Measurements from ENCODE around the gene EIF5A.

EIF5A gene

DNA sequence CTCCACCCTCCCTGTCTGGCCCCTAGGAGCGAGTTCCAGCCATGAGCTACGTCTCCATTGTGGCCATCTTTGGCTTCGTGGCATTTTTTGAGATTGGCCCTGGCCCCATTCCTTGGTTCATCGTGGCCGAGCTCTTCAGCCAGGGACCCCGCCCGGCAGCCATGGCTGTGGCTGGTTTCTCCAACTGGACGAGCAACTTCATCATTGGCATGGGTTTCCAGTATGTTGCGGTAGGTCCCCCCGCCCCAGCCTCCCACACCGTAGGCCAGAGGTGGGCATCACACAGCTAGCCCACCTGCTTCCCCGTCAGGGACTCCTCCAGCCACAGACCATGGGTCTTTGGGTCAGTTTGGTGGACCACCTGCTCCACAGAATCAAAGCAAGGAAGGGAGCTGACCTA, 21.7 kb upstream of the EIF5A start:
- no peak for ATAC-seq

DNA sequence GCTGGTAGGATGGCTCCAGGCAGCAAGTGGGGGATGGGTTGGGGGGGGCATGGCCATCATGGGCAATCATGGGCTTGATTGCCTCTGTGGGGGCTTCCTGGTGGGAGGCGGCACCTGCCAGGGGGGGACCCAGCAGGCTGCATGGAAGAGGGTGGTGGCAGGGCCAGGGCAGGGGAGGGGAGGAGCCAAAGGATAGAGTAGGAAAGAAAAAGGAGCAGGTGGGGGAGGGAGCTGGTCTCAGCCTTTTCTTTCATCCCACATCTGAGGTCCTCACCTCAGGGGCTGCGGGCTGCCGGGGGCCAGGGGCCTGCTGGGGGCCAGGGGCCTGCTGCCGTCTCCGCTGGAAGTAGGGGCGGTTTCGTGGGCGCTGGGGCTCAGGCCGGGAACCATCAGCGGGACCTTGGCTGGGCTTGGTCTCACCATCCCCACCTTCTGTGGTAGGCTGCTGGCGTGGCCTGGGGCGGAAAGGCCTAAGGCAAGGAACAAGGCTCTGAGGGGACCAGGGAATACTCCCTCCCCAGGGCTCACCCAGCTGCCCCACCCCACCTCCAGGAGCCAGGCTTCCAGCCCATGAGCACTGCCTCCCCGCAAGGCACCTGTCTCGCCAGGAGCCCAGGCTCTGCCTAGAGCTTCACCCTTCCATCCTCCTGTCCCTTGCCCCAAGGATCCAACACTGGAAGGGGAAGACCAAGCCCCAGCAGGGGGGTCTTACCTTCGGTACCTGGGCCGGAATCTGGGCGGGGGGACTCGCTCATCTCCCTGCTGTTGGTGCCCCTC, 18.0 kb upstream of the EIF5A start:
- ATAC-seq: no peak

DNA sequence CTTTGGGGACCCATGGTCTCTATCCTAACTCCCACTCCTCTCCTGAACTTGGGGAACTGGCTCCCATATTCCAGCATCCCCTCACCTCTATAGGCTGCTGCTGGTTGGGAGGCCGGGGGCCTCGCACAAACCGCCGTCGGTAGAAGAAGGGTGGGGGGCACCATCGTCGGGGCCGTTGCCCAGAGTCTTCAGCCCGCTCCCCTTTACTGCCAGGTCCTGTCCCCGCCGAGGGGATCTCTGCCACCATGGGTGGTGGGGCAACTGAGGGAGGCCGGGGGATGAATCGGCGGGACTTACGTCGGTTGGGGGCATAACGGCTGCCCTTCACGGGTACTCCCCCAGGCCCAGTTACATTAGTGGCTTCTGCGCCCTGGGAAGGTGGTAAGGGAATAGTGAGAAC, 17.3 kb upstream of the EIF5A start:
- ATAC-seq: no peak

DNA sequence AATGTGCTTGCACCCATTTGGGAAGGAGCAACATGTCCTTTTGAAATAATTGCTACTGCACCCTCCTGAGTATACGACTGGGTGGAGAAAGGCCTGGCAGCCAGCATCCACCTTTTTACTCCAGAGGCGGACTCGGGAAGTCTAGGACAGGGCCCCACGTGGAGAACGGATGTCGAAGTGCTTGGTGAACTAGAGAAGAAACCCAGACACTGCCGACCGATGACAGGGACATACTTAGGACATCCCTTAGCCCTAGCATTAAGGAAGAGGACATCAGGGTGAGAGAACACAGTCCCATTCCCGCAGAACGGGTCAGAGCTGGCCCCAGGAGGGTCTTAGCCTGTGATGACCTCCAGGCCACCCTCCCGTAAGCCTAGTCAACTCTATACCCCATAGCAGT, 16.7 kb upstream of the EIF5A start:
- ATAC-seq: no peak

DNA sequence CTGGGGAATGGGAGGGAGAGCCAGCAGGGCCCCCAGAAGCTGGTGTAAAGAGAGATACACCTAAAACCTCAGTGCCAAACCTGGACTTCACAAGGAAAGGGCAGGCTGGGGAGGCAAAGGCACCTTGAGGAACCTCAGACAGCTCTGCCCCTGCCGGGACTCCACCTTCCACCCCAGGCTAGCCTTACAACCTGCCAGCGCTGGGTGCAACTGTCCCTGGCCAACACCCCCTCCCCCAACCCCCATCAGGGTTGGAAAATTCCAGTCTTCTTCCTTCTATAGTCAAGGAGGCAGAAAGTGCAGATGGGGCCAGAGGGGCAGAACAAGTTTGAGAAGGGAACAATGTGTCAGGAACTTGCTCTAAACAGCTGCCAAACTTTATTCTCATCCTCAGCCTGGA, 15.2 kb upstream of the EIF5A start:
- no peak for ATAC-seq

DNA sequence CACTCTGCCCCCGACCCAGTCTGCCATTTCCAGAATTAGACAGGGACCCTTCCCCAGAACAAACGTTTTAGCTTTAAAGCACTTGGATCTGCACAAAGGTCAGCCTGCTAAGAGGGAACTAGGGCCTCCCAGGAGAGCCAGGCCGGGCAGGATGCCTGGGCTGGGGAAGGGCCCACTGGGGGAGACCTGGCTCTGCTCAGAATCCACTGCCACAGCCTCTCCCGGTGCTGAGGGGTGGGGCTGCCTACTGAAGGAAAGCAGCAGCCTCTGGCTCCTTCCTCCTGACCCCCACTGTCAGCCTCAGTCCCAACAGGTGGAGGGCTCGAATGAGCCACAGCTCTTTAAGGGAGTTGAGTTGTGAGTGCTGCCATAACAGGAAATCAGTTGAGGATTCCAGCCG, 14.7 kb upstream of the EIF5A start:
- no peak for ATAC-seq

DNA sequence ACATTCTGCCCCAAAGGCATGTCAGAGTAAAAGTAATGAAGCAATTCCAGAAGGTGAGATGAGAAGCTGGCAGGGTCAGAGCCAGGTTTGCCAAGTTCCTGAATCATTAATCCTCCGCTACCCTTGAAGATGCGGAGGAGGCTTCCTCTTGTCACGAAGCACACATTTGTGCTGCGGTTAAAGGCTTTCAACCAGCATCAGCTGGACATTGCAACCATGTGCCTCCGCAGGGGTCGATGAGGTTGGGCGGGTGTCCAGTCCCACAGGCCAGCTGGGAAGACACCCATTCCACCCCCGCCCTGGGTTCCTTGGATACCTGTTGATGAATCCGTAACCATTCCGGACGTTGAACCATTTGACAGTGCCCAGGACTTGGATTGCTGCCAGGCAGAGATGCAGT, 14.3 kb upstream of the EIF5A start:
- ATAC-seq: no peak

DNA sequence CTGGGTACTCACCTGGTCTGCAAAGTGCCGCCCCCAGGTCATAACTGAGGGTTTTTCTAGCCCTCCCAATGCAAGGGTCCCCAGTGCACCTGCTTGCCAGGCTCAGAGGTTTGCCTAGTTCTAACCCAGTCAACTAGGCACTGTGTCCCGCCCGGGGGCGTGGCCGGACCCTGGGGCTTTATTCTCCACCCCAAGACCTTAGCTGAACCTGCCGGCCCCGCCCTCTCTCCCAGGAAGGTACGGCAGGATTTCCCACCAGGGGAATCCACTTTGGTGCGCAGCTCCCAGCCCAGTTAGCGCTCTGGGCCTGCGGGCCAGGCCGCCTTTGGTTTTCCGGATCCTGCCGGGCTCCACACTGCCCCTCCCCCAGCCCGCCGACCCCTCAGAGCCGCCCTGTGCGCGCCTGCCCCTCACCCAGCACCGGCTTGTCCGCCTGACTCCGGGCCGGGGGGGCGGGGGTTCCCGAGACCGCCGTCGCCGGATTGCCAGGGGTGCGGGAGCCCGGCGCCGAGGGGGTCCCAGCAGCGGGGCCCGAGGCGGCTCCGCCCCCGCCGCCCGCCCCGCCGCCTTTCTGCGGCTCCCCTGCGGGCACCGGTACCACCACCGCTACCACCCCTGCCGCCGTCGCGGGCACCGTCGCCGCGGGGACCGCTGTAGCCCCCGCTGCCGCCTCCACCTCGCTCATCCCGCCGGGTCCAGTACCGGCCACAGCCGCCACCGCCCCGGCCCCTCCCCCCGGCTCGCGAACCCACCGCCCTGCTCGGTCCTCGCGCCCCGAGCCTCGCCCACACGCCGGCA, 13.4 kb upstream of the EIF5A start:
- no peak for ATAC-seq

DNA sequence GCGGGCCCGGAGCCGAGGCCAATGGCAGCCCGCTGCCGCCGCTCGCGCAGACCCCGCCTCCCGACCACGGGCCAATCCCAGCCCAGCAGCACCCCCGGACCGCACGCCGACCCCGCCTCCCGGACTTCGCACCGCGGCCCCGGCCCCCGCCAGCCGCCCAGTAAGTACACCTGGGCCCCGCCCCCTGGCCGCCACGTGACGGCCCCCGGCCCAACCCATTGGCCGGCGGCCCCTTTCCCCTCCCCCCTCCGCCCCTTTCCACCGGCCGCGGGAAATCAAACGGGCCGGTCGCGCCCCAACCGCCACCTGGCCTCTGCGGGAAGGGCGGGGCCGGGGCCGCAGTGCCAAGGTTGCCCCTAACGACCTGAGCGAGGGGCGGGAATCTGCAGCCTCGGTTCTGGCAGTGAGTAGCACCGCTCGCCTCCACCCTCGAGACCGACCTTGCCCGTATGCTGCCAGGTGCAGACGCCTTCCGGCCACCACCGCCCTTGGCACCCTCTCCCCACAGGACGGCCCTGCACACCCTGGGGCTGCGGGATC, 12.7 kb upstream of the EIF5A start, which contains the start of gene YBX2:
TSS of gene YBX2 (minus strand) at position 26 of the 540 bp plus-strand sequence. CDS start 139 bp downstream, outside the sequence.
- ATAC-seq: peak; percentile 70 to 75

DNA sequence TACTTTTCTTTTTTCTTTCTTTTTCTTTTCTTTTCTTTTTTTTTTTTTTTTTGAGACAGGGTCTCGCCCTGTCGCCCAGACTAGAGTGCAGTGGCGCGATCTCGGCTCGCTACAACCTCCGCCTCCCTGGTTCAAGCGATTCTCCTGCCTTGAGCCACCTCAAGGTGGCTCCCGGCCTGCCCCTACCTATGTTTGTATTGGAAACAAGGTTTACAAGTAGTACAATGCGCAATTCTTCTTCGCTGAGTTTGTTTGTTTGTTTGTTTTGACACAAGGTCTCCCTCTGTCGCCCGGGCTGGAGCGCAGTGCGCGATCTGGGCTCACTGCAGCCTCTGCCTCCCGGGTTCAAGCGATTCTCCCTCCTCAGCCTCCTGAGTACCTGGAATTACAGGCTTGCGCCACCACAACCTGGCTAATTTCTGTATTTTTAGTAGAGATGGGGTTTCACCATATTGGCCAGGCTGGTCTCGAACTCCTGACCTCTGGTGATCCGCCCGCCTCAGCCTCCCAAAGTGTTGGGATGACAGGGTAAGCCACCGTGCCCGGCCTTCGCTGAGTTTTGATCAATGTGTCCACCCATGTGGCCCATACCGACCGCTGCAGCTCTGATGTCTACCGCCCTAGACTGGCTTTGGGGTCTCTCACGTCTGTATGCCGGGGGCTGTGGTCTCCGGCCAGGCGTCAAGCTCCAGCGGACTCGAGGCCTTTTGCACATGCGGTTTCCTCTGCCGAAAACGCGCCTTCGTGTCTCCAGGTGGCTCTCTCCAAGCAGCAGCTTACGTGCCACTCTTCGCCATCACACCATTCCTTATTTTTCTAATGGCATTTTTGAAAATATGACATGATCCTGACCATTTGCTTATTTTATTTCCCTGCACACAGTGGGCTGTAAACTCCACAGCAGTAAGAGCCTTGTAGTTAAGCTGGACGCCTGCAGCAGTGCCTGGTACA, 11.9 kb upstream of the EIF5A start:
- ATAC-seq: no peak

DNA sequence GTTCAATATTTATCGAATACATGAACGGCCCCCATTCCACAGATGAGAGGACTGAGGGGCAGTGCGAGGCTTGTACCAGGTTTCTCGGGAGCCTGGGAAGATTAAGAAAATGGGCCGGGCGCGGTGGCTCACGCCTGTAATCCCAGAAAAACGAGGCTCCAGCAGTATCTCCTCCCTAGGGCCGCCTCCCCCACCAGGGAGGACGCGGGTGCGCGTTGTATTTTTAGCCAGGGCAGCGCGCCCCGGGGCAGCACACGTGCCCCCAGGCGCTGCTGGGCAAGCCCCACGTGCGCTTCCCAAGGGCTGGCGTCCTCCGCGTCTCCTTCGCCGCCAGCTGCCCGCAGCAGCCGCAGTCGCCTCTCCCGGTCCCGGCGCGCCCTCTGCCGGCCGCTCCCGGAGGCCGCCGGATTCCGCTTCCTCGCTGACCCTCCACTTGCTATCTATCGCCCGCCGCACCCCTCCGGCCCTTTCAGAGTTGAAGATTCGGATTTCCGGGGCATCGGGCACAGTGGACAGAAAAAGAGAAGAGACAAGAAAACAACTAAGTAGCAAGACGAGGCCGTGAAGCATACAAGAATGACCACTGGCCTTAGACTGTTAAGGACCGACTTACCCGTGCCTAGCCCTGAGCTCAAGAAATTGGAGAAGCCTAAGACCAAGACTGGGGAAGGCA, 11.1 kb upstream of the EIF5A start:
- peak; percentile 54 to 62 for ATAC-seq

DNA sequence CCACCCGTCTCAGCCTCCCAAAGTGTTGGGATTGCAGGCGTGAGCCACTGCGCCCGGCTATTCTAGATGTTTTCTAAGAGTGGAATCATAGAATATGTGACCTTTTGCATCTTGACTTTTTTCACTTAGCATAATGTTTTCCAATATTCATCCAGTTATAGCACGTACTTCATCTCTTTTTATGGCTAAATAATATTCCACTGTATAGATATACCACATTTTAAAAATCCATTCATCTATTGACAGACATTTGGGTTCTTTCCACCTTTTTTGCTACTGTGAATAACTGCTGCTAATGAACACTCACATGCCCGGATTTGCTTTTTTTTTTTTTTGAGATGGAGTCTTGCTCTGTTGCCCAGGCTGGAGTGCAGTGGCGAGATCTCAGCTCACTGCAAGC, 3.2 kb upstream of the EIF5A start:
- no peak for ATAC-seq

DNA sequence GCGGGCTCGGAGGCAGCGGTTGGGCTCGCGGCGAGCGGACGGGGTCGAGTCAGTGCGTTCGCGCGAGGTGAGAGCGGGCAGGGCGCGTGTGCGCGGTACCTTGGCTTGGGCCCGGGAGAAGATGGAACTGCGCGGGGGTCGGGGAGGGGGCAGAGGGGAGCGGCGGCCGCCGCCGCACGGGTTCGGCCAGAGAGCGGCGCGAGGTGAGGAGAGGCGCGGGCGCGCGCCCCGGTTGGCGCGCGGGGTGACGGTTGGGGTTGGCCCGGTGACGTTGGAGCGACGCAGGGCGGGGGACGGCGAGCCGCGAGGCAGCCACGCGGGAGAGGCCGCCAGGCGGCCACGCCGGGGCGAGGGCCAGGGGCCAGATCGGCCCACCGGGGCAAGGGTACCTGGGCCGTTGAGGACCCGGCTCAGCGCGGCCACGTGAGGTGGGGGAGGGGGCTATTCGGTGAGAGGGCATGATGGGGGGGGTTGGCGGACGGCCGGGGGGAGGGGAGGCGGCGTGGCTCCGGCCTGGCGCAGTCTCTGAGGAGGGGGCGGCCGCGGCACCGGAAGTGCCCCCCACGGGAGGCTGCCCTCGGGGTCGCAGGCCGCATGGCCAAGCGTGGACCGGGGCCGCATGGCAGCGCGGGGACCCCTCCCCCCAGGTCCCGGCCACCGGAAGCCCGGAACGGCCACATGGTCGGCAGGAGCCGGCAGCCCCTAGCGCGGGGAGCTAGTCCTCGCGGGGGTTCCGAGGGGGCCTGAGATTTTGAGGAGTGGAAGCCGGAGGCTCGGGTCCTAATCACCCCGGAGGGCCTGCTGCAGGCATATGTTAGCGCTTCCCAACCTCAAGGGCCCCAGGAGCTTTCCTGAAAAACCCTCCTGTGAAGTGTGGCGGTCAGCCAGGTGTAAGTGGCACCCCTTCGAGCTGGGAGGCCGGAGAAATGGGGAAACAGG, 527 bp downstream of the EIF5A start:
- ATAC-seq: peak in 1 of 2 donors; percentile 2

DNA sequence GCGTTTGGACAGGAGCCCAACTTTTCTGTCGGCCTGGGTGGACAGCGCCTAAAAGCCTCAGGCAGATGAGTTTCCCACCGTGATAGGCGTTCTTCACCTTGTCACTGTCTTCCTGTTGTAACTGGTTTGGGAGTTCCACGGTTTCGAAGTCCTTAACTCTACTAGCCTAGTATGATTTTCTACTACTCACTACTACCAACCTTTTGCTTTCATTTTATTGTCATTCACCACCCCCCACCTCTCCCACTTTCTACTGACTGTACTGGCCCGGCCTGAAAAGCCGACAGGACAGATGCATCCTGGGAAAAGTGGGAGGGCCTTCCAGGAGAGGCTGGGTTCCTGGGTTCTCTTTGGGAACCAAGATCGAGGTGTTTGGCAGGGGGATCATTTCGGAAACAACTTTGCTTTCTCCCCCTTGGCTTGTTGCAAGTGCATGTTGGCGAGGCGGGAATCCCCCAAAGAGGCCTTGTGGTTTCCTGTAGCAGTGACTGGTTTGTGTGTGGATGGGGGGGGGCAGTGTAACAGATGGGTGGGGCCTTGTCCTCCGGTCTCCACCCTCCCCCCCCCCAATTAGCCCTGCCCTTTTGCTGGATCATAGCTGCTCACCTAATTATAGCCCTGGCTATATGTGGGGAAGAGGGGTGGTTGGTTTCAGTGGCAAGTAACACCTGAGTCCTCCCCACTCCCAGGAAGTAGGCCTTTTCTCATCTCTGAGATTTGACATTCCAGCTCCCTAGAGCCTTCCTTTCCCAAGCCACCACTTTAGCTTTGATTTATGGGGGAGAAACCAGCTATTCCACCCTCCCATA, 1.4 kb downstream of the EIF5A start:
- ATAC-seq: peak; percentile 40 to 48

DNA sequence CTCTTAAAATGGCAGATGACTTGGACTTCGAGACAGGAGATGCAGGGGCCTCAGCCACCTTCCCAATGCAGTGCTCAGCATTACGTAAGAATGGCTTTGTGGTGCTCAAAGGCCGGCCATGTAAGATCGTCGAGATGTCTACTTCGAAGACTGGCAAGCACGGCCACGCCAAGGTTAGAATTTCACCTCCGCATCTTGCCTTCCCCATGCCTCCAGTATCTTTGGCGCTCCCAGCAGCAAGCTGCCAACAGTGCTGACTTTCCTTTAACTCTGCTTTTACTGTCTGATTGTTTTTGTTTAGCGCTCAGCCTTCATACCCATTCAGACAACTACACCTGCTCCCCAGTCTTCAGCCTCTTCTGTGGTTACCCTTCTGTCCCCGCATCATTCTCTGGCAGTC, 2.2 kb downstream of the EIF5A start:
- ATAC-seq: no peak

DNA sequence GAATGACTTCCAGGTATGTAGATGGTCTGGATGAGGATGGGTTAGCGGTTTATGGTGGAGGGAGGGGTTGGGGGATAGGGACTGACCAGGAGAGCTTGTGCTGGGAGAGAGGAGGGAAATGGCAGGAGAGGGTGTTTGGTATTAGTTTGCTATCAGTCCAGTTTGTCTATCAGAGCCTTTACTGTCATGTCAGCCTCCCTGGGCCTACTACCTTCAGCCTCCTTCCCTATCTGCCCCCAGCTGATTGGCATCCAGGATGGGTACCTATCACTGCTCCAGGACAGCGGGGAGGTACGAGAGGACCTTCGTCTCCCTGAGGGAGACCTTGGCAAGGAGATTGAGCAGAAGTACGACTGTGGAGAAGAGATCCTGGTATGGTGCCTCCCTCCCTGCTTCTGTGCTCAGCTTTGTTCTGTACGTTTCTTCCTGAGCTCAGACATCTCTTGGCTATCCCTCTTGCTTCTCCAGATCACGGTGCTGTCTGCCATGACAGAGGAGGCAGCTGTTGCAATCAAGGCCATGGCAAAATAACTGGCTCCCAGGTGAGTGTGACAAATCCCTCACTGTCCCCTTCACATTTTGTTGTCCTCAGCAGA, 3.8 kb downstream of the EIF5A start:
- no peak for ATAC-seq

DNA sequence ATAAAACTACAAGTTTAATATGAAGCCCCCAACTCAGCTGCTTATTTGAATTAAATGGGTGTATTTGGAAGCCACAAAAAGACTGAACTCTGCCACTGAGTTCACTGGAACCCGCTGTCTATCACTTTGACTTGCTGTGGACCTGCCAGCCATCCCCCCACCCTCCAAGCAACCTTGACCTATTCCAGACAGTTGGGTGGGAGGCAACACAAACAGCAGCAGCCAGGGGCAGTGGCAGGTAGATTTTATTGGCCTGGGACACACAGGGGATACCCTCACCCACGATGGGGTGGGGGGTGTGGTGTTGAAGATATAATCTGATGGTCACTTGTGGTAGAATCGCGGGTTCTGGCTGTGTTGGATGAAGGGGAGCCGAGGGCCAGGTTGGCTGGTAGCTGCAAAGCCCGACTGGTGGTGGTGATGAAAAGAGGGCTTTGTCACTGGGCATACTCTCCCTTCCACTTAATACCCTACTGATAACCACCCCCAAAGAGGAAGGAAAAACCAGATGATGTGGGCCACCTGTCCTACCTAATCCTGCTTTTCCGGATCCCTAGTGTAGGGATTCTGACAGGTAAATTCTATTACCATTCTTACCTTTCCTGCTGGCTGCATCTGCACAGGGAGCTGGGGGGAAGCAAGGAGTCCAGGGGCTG, 5.1 kb downstream of the EIF5A start:
- no peak for ATAC-seq

DNA sequence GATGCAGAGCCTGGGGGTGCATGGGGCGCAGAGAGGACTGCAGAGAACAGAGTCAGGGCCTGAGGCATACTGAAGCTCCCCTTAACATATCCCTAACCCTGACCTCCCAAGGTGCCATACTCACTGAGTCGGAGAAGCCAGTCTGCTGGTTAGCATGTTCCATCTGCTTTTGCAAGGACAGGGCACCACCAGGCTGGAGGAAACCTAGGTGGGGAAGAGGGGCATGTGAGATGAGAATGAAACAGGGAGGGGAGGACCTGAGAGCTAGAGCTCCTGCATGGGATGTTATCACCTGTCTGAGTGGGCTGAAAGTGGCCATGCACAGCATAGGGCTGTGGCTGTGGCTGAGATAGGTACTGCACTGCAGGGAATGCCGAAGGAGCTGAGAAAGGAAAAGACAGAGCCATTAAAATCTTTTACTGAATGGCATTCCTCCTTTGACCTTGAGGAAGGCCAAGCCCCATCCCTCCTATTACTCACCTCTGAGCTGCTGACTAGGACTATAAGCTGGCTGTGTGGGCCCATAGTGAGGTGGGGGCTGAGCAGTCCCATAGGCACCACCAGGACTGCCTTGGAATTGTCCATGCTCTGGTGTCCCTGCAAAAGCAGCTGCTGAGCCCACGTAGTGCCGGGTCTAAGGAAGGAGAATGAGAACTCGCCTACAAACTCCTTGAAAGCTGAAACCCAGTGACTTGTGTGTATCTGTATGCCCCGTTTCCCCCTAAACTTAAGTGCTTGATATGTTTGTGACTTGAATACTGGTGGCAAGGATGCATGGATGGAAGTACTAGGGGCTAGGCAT, 5.9 kb downstream of the EIF5A start:
- ATAC-seq: peak; percentile 7 to 8
